Measurements from ENCODE around the gene PHEX.

PHEX gene

DNA sequence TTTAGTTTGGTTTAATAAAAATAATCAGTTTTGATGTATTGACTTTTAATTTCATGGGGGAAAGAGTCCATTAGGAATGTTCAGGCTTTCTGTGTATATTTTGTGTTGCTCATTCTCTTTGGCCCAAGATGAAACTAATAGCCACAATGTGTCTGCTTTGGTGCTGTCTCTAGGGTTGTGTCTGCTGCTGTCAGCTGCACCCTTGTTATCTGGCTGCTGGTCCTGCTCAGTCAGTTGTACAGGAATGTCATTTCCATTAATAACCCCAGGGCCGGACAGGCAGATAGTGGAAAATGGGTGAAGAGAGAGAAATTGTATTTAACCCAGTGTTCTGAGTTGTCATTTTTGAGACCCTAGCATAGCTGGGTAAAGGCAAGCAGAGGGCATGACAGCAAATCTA, 115.1 kb downstream of the PHEX start:
- DNase-seq (ENCODE audit: low read depth in 2 of 2, low spot score in 1 of 2), result no peak

DNA sequence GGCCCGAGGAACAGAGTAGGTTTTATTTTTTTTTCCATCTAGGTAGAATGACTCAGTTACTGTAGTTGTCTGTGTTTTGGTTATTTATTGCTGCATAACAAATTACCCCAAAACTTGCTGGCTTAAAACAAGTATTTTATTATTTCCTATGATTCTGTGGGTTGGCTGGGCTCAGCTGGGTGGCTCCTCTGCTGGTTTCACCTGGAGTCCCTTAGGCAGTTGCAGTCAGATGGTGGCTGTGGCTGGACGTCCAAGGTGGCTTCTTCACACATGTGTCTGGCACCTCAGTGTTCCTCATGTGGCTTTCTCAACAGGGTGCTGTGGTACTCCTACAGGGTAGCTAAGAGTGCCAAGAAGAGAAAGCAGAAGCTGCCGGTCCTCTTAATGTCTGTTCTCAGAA, 115.8 kb downstream of the PHEX start:
- no peak for DNase-seq (ENCODE audit: low read depth in 2 of 2, low spot score in 1 of 2)

DNA sequence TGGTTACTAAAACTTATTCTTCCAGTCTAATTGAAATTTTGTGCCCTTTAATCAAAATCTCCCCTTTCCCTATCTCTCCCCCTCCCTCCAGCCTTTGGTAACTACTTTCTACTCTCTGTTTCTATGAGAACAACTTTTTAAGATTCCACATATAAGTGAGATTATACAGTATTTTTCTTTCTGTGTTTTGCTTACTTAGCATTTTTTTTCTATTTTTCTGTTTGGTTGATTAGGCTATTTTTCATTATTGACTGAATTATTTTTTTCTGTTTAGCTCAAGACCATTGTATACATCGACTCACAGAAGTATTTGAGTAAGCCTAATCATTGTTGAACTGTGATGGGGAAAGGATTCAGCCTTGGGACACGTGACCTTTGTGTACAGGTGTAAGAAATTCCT, 116.4 kb downstream of the PHEX start:
- no peak for DNase-seq (ENCODE audit: low read depth in 2 of 2, low spot score in 1 of 2)

DNA sequence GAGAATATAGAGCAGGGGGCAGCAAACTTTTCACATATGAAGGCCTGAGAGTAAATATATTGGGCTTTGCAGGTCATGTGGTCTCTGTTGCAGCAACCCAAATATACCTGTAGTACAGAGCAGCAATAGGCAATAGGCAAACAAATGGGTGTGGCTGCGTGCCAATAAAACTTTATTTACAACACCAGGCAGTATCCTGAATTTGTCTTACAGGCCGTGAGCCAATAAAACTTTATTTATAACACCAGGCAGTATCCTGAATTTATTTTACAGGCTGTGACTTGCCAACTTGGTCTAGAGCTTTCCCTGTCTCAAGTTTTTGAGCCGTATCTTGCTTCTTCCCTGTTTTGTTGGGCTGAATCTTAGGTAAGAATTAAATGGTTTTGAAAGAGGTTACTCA, 118.2 kb downstream of the PHEX start:
- no peak for DNase-seq (ENCODE audit: low read depth in 2 of 2, low spot score in 1 of 2)

DNA sequence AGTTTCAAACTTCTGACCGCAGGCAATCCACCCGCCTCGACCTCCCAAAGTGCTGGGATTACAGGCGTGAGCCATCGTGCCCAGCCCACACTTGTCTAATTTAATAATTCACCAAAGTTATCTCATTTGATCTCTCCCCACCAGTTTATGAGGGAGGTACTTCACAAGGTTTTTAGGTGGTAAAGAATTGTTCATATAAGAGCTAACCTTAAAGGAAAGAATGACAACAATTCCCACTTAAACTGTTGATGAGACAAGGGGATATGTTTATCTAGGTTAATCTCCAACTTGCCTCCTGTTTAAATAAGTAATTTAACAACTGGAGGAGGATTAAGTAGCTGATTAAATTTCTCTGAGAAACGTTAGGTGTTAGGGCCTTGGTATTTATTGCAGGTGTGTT, 123.0 kb downstream of the PHEX start:
- no peak for DNase-seq (ENCODE audit: low read depth in 2 of 2, low spot score in 1 of 2)

DNA sequence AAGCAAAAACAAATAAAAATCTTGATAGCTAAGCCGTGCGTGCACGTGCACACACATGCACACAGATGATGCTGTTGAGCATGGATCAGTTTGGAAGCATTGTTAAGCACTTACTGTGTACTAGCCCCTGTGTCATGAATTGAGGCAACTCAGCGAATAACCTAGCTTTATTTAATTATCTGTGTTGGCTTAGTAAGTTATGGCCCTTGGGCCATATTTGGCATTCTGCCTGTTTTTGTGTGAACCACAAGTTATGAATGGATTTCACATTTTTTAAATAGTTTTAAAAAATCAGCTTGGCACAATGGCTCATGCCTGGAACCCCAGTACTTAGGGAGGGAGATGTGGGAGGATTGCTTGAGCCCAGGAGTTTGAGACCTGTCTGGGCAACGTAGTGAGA, 126.9 kb downstream of the PHEX start:
- no peak for DNase-seq (ENCODE audit: low read depth in 2 of 2, low spot score in 1 of 2)

DNA sequence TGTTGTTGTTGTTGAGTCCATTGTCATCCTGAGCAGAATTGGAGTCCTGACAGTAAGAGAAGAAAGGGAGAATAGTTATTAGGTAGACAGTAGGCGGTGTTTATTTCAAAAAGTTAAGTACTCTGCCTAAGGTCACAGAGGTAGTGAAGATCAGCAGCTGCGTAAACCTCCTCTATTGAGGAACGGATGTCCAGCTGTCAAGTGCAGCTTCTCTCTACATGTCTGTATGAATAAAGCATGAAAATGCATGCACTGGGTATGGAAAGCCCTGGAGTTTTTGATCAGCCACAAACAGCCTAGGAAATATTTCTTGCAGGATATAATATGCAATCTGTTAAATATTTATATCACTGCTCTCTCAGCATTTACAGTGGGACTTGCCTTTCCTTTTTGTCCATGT, 131.2 kb downstream of the PHEX start:
- DNase-seq (ENCODE audit: low read depth in 2 of 2, low spot score in 1 of 2), result no peak

DNA sequence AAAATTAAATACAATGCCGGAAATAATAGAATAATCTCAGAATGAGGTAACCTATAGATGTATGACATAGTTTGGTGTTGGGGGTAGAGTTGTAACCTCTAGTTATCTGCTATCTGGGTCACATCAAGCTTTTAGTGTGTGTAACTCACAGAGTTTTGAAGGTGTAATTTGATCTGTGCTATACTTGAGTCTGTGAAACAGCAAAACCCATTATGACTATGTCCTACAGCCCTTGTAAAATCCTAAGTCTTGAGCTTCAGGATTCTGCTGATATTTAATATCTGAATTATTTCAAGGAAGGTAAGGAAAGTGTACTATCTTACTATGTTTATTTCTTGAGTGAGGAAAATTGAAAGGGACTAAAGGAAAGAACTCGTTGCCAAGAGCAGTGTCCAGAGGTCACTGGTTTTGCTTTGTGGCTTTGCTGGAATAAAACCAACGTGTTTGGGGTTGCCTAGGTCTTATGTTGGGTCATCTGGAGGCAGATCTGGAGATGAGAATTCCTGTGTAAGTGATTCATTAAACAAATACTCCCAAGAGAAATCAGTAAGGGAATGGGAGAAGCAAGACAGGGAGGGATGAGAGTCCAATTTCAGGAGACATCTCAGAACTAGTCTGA, 132.8 kb downstream of the PHEX start:
- no peak for DNase-seq (ENCODE audit: low read depth in 2 of 2, low spot score in 1 of 2)

DNA sequence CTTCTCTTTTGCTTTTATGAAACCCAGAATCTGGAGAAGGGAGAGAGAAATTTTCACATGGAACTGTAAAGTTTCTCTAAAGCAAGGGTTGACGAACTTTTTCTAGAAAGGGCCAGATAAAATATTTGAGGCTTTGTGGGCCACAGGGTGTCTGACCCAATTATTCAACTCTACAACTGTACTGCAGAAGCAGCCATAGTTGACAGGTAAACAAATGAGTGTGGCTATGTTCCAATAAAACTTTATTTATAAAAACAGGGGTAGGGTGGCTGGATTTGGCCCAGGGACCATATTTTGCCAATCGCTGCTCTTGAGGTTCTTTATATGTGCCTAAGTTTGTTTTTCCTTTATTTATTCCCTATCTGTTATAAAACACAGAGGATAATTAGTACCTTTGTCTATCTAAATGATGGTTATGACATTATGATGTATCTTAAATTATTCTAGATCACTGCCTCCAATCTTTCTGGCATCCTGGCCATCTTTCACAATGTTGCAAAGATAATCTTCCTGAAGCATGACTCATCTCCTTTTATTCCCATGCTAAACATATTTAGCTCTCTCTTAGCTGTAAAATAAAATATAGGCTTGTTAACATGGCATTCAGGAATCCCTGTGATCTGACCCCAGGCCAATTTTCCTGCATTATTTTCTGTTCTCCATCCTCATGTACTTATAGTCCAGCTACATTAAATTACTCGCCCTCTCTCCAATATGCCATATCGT, 133.8 kb downstream of the PHEX start:
- DNase-seq (ENCODE audit: low read depth in 2 of 2, low spot score in 1 of 2), result no peak

DNA sequence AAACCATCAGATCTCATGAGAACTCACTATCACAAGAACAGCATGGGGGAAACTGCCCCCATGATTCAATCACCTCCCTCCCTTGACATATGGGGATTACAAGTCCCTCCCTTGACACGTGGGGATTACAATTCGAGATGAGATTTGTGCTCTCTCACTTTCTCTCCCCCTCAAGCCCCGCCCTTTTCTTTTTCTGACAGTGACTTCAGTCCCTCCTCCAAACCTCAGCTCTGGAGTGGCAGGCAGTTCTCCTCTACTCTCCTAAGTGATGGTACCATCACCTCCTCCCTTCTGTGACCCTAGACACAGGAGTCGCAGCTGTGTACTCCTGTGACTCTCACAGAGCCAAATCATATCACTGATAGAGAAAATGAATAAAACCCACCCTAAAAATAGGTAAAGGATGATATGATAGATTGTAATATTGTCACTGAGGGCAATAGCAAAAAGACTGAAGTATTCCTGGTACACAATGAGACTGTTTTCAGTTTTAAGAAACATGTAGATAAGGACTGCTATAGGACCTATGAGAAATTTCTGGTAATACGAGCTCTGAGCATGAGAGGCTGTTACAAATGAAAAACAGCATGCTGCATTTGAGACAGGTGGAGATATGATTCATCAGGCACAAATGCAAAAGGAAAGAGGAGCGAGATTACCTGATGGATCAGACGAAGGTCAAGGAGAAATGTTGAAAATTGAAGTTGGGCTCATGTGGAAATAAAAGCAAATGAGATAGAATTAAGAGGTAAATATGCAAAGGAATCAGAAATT, 139.3 kb downstream of the PHEX start:
- no peak for DNase-seq (ENCODE audit: low read depth in 2 of 2, low spot score in 1 of 2)

DNA sequence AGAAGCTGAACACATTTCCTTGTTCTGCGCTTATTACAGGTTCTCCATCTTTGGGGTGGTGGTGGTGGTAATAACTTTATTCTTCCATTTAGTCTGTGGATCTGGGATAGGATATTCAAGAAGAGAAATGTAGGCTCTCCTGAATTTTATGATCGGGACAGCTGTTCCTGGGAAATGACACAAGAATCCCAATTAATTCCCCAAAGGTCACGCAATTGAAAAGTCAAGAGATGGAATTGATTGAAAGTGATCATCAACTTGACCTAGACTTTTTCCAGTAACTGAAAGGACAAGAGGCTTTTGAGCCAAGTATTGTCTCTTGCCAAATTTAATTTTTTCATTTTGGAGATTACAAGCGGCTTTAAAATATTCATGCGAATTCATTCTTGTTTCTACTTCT, 141.8 kb downstream of the PHEX start:
- DNase-seq (ENCODE audit: low read depth in 2 of 2, low spot score in 1 of 2), result no peak

DNA sequence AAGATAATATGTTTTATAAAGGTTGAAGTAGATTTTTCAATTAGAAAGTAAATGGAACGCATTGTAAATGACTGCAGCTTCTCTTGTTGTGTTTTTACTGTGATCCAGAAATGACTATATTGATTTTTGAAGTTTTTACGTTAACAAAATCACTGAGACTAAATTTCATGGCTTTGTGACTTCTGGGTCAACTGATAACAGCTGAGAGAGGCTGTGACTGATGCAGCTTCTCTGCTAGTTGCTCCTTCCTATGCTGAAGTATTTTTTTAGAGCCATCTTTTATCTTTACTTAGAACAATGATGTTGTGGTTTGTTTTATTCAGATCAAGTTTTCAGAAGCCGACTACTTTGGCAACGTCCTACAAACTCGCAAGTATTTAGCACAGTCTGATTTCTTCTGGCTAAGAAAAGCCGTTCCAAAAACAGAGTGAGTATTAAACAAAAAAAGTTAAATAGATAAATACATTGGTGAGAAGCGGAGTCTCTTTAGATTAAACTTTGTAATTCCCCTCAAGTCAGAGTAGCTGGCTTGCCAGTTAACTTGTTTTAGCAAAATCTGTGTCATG, 145.9 kb downstream of the PHEX start:
- DNase-seq (ENCODE audit: low read depth in 2 of 2, low spot score in 1 of 2), result no peak

DNA sequence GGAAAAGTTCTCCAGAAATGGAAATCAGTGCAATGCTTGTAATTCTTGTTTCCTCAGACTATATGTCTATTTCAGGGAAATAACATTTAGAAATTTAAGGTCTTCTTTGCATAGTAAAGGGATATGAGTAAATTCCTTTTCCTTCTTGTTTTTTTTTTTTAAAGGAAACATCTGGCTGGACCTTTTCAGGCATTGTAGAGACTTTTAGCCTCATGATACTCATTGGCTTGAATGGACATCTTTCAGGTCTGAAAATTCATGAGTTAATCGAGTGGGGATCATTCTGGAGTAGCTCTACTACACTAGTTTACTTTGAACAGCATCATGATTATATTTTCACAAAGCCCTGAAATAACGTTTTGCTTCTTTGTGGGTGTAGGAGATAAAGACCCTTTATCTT, 152.0 kb downstream of the PHEX start:
- no peak for DNase-seq (ENCODE audit: low read depth in 2 of 2, low spot score in 1 of 2)

DNA sequence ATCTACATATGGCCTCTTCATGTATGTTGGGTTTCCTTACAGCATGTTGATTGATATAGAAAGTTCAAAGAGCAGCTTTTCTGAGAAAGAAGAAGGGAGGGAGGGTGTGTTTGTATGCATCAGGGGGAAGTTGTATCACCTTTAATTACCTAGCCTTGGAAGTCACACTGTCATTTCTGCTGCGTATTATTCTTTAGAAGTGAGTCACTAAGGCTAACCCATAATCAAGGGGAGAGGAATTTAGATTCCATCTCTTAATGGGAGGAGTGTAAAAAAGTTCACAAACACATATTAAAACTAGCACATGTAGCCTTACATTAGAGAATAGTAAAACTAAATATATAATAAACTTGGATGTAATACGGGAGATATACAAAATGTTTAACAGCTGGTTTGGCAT, 154.0 kb downstream of the PHEX start:
- DNase-seq (ENCODE audit: low read depth in 2 of 2, low spot score in 1 of 2), result no peak

DNA sequence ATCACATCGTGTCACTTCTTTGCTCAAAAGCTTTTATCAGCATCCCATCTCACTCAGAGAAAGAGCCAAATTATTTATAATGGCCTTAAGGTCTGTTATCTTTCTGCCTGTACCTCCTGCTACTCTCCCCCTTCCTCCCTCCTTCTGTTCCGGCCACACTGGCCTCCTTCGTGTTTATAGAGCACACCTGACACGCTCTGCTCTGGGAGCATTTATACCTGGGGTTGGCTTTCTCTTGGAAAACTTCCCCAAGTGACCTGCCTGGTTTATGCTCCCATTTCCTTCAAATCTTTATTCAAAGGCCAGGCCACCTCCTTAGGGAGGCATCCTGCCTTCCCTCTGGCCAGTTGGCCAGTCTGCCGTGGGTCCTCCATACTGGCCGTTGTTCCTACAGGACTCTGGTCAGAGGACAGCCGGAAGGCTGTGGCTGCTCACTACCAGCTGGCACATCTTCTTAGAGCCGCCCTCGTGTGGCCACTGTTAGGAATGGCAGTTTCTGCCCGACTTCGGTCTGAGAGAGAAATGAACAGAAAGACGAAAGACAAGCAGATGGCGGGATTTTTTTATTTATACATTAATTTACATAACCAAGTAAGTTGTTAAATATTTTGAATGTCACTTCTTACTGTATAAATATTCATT, 160.4 kb downstream of the PHEX start:
- DNase-seq (ENCODE audit: low read depth in 2 of 2, low spot score in 1 of 2), result peak; percentile 7 to 8

DNA sequence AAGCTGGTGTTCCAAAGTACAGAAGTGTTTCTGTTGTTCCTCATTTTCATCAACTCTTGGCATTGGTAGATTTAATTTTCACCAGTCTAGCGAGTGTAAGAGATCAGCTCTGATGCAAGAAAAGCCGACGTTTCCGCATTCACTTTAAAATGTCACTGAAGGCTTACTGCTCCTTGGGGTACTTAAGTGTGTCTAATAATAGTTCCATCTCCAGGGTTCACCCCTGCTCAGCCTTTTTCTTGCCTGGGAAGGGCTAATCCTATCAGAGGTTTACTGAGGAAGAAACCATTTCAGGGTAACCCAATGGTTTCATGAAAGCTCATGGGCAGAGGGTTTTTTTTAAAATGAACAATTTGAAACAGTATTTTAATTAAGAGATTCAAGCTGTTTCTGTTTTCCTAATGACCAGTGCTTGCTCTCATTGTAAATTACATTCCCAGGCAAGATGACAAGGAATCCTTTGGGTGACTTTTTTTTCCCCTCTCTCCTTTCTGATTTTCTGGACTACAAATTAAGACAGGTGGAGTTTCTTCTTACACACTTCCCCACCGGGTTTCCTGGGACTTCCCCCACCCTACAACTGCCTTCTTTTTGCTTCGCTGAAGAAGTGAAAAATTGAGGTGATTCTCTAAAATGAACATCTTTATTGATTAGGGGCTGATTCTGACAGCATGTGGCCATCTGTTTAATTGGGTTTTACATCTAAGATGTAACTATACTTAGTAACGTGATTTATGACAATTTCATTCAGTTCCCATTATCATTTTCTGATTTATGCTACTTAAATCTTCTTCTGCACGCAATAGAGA, 161.9 kb downstream of the PHEX start:
- no peak for DNase-seq (ENCODE audit: low read depth in 2 of 2, low spot score in 1 of 2)

DNA sequence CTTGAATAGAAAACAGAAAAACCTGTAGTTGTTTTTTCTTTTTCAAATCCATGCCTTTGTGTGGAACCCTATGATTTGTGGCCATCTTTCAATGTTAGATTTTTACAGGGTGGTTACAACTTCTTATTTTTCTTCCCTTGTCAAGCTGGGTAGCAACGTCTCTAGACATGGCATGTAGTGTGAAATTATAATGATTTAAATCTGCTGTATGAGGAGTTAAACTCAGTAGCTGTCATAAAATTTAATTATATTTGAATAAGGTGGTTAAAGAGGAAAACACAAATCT, 162.5 kb downstream of the PHEX start:
- no peak for DNase-seq (ENCODE audit: low read depth in 2 of 2, low spot score in 1 of 2)

DNA sequence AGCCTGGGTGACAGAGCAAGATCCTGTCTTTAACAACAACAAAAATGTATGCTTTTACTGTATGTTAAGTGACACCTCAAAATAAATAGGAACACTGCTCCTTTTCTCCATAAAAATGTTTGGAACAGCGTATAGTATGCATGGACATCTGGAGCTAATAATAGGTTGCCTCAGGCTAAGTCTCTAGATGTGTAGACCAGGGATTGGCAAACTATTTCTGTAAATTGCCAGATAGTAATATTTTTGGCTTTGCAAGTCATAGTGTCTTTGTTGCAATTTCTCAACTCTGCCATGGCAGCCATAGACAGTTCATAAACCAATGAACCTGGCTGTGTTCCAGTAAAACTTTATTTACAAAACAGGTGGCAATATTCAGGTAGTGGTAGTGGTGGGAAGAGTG, 164.0 kb downstream of the PHEX start:
- no peak for DNase-seq (ENCODE audit: low read depth in 2 of 2, low spot score in 1 of 2)

DNA sequence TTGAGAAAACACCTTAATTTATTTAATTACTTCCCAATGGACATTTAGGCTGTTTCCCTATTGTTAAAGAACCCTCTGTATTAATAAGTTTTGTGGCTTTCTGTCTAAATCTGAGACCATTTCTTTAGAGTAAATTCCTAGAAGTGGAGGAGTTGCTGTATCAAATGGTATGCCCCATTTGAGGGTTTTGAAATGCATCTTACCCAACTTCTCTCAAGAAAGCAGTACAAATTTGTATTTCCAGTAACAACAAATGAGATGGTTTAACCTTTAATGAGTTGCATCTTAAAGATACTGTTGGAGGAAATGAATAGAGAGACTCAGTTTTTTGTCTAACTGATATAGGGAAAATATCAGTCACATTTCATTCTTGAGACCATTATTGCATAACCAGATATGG, 170.1 kb downstream of the PHEX start:
- no peak for DNase-seq (ENCODE audit: low read depth in 2 of 2, low spot score in 1 of 2)

DNA sequence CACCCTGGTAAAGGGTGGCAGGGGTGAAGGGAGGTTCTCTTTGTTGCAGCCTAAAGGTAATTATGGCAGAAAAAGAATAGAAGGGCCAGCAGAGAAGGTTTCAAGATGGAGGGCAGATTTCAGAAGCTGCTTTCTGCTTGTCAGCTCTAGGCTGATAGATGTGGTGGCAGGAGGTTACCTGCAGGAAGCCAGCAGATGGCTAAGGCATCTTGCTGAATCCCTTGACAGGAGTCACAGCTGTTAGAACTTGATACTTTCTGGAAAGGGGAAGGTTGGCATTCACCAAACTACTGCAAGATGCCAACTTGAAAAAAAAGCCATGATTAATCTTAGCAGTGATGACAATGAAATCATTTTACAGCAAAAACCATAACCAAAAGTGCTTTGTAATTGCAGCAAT, 171.1 kb downstream of the PHEX start:
- no peak for DNase-seq (ENCODE audit: low read depth in 2 of 2, low spot score in 1 of 2)

DNA sequence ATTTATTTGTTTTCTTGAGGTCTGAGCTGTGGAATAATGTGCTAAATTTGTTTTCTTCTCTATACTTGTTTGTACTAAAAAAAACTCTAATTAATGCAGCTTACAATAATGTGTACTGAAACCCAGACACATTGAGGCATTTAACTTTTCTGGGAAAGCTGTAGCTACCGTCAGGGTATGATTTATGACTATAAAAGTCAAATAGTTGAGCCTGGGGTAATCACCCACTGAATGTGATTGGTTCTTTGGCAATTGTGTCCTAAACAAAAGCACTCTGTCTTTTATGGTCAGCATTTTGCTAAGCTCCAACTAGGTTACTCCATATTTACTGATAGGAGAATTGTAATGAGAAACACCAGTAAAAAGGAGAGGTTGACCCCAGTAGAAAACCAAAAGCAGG, 174.7 kb downstream of the PHEX start:
- DNase-seq (ENCODE audit: low read depth in 2 of 2, low spot score in 1 of 2), result no peak
